ENCODE data around the gene SLC7A5.

DNA sequence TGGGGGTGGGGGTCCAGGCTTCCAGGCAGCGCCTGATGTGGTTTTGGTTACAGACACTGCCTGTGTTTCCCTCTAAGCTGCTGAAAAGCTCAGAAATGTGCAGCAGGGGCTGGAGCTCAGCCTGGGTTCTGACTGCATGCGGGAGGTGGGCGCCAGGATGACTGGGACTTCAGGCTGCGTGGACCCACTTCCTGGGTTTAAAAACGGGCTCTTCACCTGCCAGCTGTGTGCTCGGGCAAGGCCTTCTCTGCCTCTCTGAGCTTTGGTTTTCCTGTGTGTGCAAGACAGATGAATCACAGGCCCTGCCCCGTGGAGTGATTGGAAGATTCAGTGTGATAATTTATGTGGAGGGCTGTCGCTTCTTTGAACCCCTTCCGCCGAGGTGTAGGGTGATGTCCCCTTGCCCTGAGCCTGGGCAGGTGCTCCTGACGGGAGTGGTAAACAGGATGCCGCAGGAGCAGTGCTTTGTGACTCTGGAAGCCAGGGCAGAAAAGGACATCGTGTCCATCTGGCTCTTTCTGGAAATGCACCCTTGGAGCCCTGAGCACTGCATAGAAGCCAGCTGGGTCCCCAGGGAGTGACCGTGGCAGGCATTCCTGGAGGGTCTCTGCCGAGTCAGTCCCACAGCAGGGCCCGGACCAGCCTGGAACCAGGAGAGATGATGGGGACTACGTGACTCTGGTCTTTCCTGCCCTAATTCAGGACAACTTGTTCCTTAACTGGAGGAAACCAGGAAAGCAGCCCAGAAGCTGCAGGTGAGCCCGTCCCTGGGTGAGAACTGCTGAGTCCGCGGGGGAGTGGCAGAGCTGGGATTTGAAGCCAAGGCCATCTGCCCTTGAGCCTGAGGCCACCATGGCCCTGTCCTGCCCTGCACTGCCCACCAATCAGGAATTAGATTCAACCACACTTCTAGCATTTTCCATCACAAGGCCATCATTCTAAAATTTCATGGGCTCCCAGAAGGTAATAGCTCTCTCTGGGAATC, 28.5 kb upstream of the SLC7A5 start:
- no peak for TF ChIP-seq POLR2A (IDR thresholded peaks at IDR 0.05)
- TF ChIP-seq, protein P1, sequence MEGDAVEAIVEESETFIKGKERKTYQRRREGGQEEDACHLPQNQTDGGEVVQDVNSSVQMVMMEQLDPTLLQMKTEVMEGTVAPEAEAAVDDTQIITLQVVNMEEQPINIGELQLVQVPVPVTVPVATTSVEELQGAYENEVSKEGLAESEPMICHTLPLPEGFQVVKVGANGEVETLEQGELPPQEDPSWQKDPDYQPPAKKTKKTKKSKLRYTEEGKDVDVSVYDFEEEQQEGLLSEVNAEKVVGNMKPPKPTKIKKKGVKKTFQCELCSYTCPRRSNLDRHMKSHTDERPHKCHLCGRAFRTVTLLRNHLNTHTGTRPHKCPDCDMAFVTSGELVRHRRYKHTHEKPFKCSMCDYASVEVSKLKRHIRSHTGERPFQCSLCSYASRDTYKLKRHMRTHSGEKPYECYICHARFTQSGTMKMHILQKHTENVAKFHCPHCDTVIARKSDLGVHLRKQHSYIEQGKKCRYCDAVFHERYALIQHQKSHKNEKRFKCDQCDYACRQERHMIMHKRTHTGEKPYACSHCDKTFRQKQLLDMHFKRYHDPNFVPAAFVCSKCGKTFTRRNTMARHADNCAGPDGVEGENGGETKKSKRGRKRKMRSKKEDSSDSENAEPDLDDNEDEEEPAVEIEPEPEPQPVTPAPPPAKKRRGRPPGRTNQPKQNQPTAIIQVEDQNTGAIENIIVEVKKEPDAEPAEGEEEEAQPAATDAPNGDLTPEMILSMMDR (IDR thresholded peaks at IDR 0.05): no peak

Measured in transverse colon (tissue), 3 donors.